GM23338 (cell line): ENCODE measurements around the gene CTNNA1.

Experiments
- CREB1 ChIP-seq: fragments of 250-450 bp; sonication (Bioruptor Pico); IDR thresholded peaks from 2 replicates; pipeline ENCODE4 v1.5.0; 2020; ENCODE audit warnings: low read depth, mild to moderate bottlenecking, moderate library complexity
- EZH2 ChIP-seq: fragments of 200-600 bp; sonication (generic); IDR thresholded peaks from one replicate; pipeline ENCODE4 v1.8.0; 2017; ENCODE audit warnings: antibody characterized with exemption, mild to moderate bottlenecking, low read depth; ENCODE audit not compliant: unreplicated experiment
- POLR2AphosphoS5 ChIP-seq: IDR thresholded peaks from 2 replicates; pipeline ENCODE4 v1.6.1; 2016; ENCODE audit warnings: antibody characterized with exemption, low read depth
- TF ChIP-seq, protein P1 (sequence below), 2 experiments: fragments of 200-600 bp in 1 of 2; sonication (generic) in 1 of 2; conservative IDR thresholded peaks; 2 replicates each; pipeline versions ENCODE4 v1.5.1 to v1.6.1; 2016 to 2017; ENCODE audit warnings: antibody characterized with exemption in 2 of 2, low read depth in 2 of 2, mild to moderate bottlenecking in 2 of 2, moderate library complexity in 1 of 2
- TF ChIP-seq, protein P2 (sequence below): IDR thresholded peaks from one replicate; pipeline ENCODE4 v1.6.1; 2018; ENCODE audit warnings: antibody characterized with exemption; ENCODE audit not compliant: unreplicated experiment

DNA sequence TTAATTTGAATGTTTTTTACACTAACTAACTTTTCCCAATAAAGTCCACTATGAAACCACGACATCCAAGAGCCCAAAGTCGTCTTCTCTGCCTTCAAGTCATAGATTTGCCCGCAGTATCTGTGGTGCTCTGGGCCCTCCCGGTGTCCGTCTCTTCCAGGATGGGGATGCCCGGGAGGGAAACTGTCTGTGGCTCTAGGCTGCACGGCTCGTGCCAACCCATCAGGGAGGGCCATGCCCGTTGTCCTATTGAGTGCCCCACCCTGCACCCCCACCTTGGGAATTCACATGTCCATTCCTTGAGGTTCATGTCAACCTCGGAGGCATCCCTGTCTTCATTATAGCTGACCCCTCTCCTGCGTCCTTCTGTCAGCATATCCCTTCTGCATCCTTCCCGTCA, 181.7 kb downstream of the CTNNA1 start:
- TF ChIP-seq POLR2AphosphoS5 (no peak), CREB1 (CRISPR knock-in tag) (no peak), EZH2 (no peak)
- TF ChIP-seq, protein P1, sequence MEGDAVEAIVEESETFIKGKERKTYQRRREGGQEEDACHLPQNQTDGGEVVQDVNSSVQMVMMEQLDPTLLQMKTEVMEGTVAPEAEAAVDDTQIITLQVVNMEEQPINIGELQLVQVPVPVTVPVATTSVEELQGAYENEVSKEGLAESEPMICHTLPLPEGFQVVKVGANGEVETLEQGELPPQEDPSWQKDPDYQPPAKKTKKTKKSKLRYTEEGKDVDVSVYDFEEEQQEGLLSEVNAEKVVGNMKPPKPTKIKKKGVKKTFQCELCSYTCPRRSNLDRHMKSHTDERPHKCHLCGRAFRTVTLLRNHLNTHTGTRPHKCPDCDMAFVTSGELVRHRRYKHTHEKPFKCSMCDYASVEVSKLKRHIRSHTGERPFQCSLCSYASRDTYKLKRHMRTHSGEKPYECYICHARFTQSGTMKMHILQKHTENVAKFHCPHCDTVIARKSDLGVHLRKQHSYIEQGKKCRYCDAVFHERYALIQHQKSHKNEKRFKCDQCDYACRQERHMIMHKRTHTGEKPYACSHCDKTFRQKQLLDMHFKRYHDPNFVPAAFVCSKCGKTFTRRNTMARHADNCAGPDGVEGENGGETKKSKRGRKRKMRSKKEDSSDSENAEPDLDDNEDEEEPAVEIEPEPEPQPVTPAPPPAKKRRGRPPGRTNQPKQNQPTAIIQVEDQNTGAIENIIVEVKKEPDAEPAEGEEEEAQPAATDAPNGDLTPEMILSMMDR (conservative IDR thresholded peaks at IDR 0.05; ENCODE audit: low read depth in 2 of 2) = no peak
- TF ChIP-seq, protein P2, sequence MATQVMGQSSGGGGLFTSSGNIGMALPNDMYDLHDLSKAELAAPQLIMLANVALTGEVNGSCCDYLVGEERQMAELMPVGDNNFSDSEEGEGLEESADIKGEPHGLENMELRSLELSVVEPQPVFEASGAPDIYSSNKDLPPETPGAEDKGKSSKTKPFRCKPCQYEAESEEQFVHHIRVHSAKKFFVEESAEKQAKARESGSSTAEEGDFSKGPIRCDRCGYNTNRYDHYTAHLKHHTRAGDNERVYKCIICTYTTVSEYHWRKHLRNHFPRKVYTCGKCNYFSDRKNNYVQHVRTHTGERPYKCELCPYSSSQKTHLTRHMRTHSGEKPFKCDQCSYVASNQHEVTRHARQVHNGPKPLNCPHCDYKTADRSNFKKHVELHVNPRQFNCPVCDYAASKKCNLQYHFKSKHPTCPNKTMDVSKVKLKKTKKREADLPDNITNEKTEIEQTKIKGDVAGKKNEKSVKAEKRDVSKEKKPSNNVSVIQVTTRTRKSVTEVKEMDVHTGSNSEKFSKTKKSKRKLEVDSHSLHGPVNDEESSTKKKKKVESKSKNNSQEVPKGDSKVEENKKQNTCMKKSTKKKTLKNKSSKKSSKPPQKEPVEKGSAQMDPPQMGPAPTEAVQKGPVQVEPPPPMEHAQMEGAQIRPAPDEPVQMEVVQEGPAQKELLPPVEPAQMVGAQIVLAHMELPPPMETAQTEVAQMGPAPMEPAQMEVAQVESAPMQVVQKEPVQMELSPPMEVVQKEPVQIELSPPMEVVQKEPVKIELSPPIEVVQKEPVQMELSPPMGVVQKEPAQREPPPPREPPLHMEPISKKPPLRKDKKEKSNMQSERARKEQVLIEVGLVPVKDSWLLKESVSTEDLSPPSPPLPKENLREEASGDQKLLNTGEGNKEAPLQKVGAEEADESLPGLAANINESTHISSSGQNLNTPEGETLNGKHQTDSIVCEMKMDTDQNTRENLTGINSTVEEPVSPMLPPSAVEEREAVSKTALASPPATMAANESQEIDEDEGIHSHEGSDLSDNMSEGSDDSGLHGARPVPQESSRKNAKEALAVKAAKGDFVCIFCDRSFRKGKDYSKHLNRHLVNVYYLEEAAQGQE = no peak
